HCT116 (cell line): ENCODE measurements around the gene NCKAP5. TPM values are rescaled to one million over a fixed set of nuclear protein-coding genes. Genes with fewer than 3 reads are reported as not detected.

Experiments
- ATAC-seq: fragments of 200-7000 bp; cut with Tn5 transposase; 2 replicates; pipeline ENCODE4 v1.9.1; 2020; ENCODE audit warnings: mild to moderate bottlenecking, moderate library complexity
- BruUV-seq: library from RNA; stranded (reverse); fragments of 400-500 nt; replicated peaks from 2 replicates; lab custom pipeline; 2021; lab: Mats Ljungman, UMichigan
- CTCF ChIA-PET: fragments of 300-600 bp; sonication (Branson Sonifier 250); formaldehyde crosslinking; loops from one replicate; lab custom pipeline; 2021; ENCODE audit warnings: antibody characterized with exemption; lab: Charles Lee
- POLR2A ChIA-PET: fragments of 300-600, 350-600 bp; sonication (Branson Sonifier 250); formaldehyde crosslinking; loops from one replicate; lab custom pipeline; 2021; ENCODE audit warnings: antibody characterized with exemption; lab: Charles Lee
- RAD21 ChIA-PET, 2 experiments: fragments of 300-600 bp; sonication (Branson Sonifier 250); formaldehyde crosslinking; loops; one replicate each; lab custom pipeline; 2023; ENCODE audit warnings: low total read pairs in 2 of 2; ENCODE audit not compliant: uncharacterized antibody in 2 of 2, unreplicated experiment in 2 of 2, low non-redundant PET in 1 of 2; lab: Charles Lee
- DNase-seq: peaks from one replicate; pipeline ENCODE4 v3.0.0-alpha.2; 2010; ENCODE audit warnings: low read depth, low spot score
- H2AFZ ChIP-seq: fragments of 200-600 bp; shearing (Covaris generic), sonication (generic); 2 replicates; pipeline ENCODE4 v1.6.1; 2017; ENCODE audit warnings: low read depth, mixed run types, mixed read lengths, antibody characterized with exemption, low read length; ENCODE audit not compliant: poor library complexity, severe bottlenecking
- H3K27ac ChIP-seq: 2 replicates; pipeline ENCODE4 v1.5.1; 2012; ENCODE audit warnings: low read depth, low read length
- H3K27me3 ChIP-seq: fragments of 200-600 bp; sonication (generic); 2 replicates; pipeline ENCODE4 v1.6.1; 2016; ENCODE audit warnings: mixed run types, low read length, mixed read lengths; ENCODE audit not compliant: insufficient read depth
- H3K36me3 ChIP-seq, 2 experiments: fragments of 200-500 bp in 1 of 2; fragments of 200-600 bp in 1 of 2; sonication (Bioruptor generic) in 1 of 2; sonication (generic) in 1 of 2; 2 replicates each; pipeline versions ENCODE4 v1.5.1 to v1.6.1; 2014 to 2016; ENCODE audit warnings: low read length in 2 of 2, inconsistent platforms in 1 of 2, mixed read lengths in 1 of 2, mixed run types in 1 of 2; ENCODE audit not compliant: insufficient read depth in 2 of 2, control insufficient read depth in 1 of 2
- H3K4me1 ChIP-seq, 2 experiments: fragments of 200-600 bp in 1 of 2; sonication (generic) in 1 of 2; 2 replicates each; pipeline versions ENCODE4 v1.5.1 to v1.6.1; 2012 to 2017; ENCODE audit warnings: low read length in 2 of 2, inconsistent platforms in 1 of 2, mild to moderate bottlenecking in 1 of 2, mixed read lengths in 1 of 2, mixed run types in 1 of 2, moderate library complexity in 1 of 2; ENCODE audit not compliant: insufficient read depth in 2 of 2, control insufficient read depth in 1 of 2
- H3K4me2 ChIP-seq: fragments of 200-600 bp; sonication (generic); 2 replicates; pipeline ENCODE4 v1.6.1; 2017; ENCODE audit warnings: mixed run types, low read length, mixed read lengths
- H3K4me3 ChIP-seq, 2 experiments: fragments of 200-600 bp in 1 of 2; sonication (generic) in 1 of 2; replicated peaks in 1 of 2; 2 replicates each; pipeline ENCODE4 v1.5.1; 2011 to 2016; ENCODE audit warnings: low read length in 2 of 2, control low read depth in 1 of 2, low read depth in 1 of 2, mild to moderate bottlenecking in 1 of 2, mixed read lengths in 1 of 2, mixed run types in 1 of 2
- H3K79me2 ChIP-seq: fragments of 200-600 bp; sonication (generic); 2 replicates; pipeline ENCODE4 v1.6.1; 2017; ENCODE audit warnings: mild to moderate bottlenecking, mixed run types, low read length, moderate library complexity, mixed read lengths; ENCODE audit not compliant: insufficient read depth
- H3K9ac ChIP-seq: fragments of 200-600 bp; sonication (generic); 2 replicates; pipeline ENCODE4 v1.6.1; 2016; ENCODE audit warnings: low read length, mixed read lengths
- H3K9me2 ChIP-seq: fragments of 200-600 bp; sonication (generic), shearing (Covaris generic); 2 replicates; pipeline ENCODE4 v1.6.1; 2017; ENCODE audit warnings: mixed run types, mild to moderate bottlenecking, moderate library complexity; ENCODE audit not compliant: insufficient read depth
- H3K9me3 ChIP-seq, 2 experiments: fragments of 200-500 bp in 1 of 2; fragments of 200-600 bp in 1 of 2; sonication (Bioruptor generic) in 1 of 2; sonication (generic) in 1 of 2; 2 replicates each; pipeline ENCODE4 v1.6.1; 2014 to 2017; ENCODE audit warnings: low read length in 2 of 2, mixed read lengths in 2 of 2, inconsistent platforms in 1 of 2, low read depth in 1 of 2, mild to moderate bottlenecking in 1 of 2, mixed run types in 1 of 2, moderate library complexity in 1 of 2; ENCODE audit not compliant: control insufficient read depth in 1 of 2, insufficient read depth in 1 of 2
- H4K20me1 ChIP-seq: fragments of 200-600 bp; sonication (generic), shearing (Covaris generic); 2 replicates; pipeline ENCODE4 v1.6.1; 2017; ENCODE audit warnings: mixed run types, mild to moderate bottlenecking, moderate library complexity; ENCODE audit not compliant: insufficient read depth
- CBX3 ChIP-seq: IDR thresholded peaks from 2 replicates; pipeline ENCODE4 v1.6.1; 2012; ENCODE audit warnings: low read depth
- CEBPB ChIP-seq: IDR thresholded peaks from 2 replicates; pipeline ENCODE4 v1.6.1; 2012; ENCODE audit warnings: low read depth
- EGR1 ChIP-seq: IDR thresholded peaks from 2 replicates; pipeline ENCODE4 v1.6.1; 2012; ENCODE audit warnings: low read depth
- ELF1 ChIP-seq: IDR thresholded peaks from 2 replicates; pipeline ENCODE4 v1.6.1; 2012; ENCODE audit warnings: low read depth, borderline replicate concordance
- RAD21 ChIP-seq: IDR thresholded peaks from 2 replicates; pipeline ENCODE4 v1.6.1; 2012; ENCODE audit warnings: low read depth, mild to moderate bottlenecking
- SIN3A ChIP-seq: IDR thresholded peaks from 2 replicates; pipeline ENCODE4 v1.6.1; 2012; ENCODE audit warnings: low read depth
- ZFX ChIP-seq: fragments of 450-650 bp; IDR thresholded peaks from 2 replicates; pipeline ENCODE4 v1.6.1; 2017
- ZNF274 ChIP-seq: fragments of 200-500 bp; sonication (Bioruptor generic); IDR thresholded peaks from 2 replicates; pipeline ENCODE4 v1.6.1; 2014; ENCODE audit warnings: mild to moderate bottlenecking, low read depth, low read length, inconsistent platforms
- intact Hi-C: fragments of 100-400 bp; cut with micrococcal nuclease; formaldehyde crosslinking; loops from 2 replicates; pipeline ENCODE4 v1.10.0; 2022
- total RNA-seq: library from RNA; stranded (reverse); gene quantifications from one replicate; pipeline ENCODE4 v1.2.1, GENCODE V29; 2021; ENCODE audit not compliant: unreplicated experiment
- TF ChIP-seq, protein P1 (sequence below), 3 experiments: fragments of 200-600 bp in 1 of 3; sonication (generic) in 1 of 3; IDR thresholded peaks in 2 of 3; conservative IDR thresholded peaks in 1 of 3; 2 replicates each; pipeline ENCODE4 v1.5.1; 2012 to 2017; ENCODE audit warnings: low read depth in 2 of 3, low read length in 2 of 3, antibody characterized with exemption in 1 of 3, borderline replicate concordance in 1 of 3, control low read depth in 1 of 3, mild to moderate bottlenecking in 1 of 3, mixed read lengths in 1 of 3, mixed run types in 1 of 3, moderate library complexity in 1 of 3; ENCODE audit not compliant: insufficient read depth in 1 of 3

The NCKAP5 gene
- total RNA-seq, 1 experiment from 2014 or later, result 0.30 TPM

DNA sequence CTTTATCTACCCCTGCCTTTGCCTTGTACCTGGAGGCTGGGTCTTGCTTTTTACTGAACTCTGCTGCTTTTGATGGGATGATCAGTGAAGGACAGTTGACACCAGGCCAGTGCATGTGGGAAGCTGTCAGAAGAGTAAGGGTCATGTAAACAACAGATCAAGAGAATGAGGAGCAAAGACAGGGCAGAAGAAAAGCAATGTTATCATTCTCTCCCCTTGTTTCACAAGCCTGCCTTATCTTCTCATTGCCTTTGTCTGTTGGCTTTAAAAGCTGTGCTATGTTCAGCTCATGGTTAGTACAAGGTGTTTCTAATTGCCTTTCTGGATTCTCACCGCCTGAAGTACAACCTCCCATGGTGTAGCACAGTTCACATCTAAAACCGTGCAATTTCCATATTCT, 925.8 kb downstream of the NCKAP5 start:
- Histone ChIP-seq H3K9me3 (no peaks in the 10 kb centered on the region), H2AFZ (no peak overlapping the region), H3K9ac (no peak overlapping the region), H3K4me1 (no peaks in the 10 kb centered on the region), H3K79me2 (no peaks in the 10 kb centered on the region), H3K9me2 (no peaks in the 10 kb centered on the region), H3K4me2 (no peak overlapping the region), H3K4me3 (no peak overlapping the region), H3K36me3 (no peaks in the 10 kb centered on the region), H3K27ac (no peak overlapping the region), H4K20me1 (no peaks in the 10 kb centered on the region), H3K27me3 (peaks cover 4% of the 10 kb centered on the region; the same call in 1 of the 2 replicates)
- TF ChIP-seq ZFX (no peak), EGR1 (no peak), RAD21 (no peak), ELF1 (no peak), ZNF274 (no peak), CBX3 (no peak), SIN3A (no peak), CEBPB (no peak)
- TF ChIP-seq, protein P1, sequence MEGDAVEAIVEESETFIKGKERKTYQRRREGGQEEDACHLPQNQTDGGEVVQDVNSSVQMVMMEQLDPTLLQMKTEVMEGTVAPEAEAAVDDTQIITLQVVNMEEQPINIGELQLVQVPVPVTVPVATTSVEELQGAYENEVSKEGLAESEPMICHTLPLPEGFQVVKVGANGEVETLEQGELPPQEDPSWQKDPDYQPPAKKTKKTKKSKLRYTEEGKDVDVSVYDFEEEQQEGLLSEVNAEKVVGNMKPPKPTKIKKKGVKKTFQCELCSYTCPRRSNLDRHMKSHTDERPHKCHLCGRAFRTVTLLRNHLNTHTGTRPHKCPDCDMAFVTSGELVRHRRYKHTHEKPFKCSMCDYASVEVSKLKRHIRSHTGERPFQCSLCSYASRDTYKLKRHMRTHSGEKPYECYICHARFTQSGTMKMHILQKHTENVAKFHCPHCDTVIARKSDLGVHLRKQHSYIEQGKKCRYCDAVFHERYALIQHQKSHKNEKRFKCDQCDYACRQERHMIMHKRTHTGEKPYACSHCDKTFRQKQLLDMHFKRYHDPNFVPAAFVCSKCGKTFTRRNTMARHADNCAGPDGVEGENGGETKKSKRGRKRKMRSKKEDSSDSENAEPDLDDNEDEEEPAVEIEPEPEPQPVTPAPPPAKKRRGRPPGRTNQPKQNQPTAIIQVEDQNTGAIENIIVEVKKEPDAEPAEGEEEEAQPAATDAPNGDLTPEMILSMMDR (IDR thresholded peaks at IDR 0.05 in 2 of 3, conservative IDR thresholded peaks at IDR 0.05 in 1 of 3; ENCODE audit: borderline replicate concordance in 1 of 3, insufficient read depth in 1 of 3, low read depth in 2 of 3, low read length in 2 of 3), result no peak
- intact Hi-C loops, result no loop called here
- no peak for DNase-seq
- BruUV-seq, result no TSS peak
- CTCF ChIA-PET, result no interaction called here
- RAD21 ChIA-PET, result no interaction called here
- no peak for ATAC-seq
- POLR2A ChIA-PET, result no interaction called here

DNA sequence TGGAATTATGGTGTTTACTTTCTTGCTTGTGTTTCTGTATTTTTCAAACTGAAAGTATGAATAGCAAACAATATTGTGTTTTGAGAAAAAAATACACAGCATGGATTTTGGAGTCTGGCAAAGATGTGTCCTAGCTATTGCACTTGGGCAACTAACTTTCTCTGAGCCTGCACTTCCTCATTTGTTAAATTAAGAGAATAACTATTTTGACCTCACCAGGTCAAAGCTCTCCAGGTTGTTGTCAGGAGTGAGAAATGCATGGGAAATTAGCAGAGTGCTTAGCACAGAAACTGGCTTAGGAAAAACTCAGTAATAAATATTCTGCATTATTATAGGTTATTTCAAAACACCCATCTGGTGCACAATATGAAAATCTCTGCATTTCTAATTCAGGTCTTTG, 926.4 kb downstream of the NCKAP5 start:
- BruUV-seq, result no TSS peak
- no peaks in the 10 kb centered on the region for H3K4me1 ChIP-seq
- H4K20me1 ChIP-seq, result no peaks in the 10 kb centered on the region
- DNase-seq (no peak), ATAC-seq (no peak)
- H3K79me2 ChIP-seq, result no peaks in the 10 kb centered on the region
- H3K9me3 ChIP-seq, result no peaks in the 10 kb centered on the region
- CTCF ChIA-PET, result no interaction called here
- intact Hi-C loops, result no loop called here
- H2AFZ ChIP-seq, result no peak overlapping the region
- H3K4me2 ChIP-seq, result no peak overlapping the region
- H3K9ac ChIP-seq, result no peak overlapping the region
- peaks cover 4% of the 10 kb centered on the region; the same call in 1 of the 2 replicates for H3K27me3 ChIP-seq
- H3K27ac ChIP-seq, result no peak overlapping the region
- H3K36me3 ChIP-seq, result no peaks in the 10 kb centered on the region
- RAD21 ChIA-PET, result no interaction called here
- POLR2A ChIA-PET, result no interaction called here
- H3K4me3 ChIP-seq, result no peak overlapping the region
- H3K9me2 ChIP-seq, result no peaks in the 10 kb centered on the region
- no peak for TF ChIP-seq ZNF274
- no peak for TF ChIP-seq RAD21
